COR-L47 (cell line): ENCODE results near the gene LRRC1.

Source experiments
- DNase-seq: peaks from one replicate; lab custom pipeline; 2025; lab: John Stamatoyannopoulos, UW

The LRRC1 gene

DNA sequence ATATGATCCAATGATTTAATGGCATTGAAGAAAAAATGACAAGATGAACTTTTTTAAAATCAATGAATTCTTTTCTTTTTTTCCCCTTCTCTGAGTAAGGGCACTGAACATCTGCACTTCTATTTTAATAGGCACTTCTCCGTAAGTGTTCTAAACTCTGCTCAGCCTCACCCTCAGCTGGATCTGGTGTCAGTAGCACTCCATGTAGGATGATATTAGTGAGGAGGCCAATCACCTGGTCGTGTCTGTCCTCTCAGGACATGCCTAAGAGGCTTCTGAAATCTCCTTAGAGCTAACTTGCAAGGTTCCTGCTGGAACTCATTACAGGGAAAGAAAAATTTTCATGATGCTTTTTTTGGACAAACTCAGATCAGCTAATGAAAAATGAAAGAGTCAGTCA lies 167.8 kb downstream of the LRRC1 start:
- DNase-seq = no peak

DNA sequence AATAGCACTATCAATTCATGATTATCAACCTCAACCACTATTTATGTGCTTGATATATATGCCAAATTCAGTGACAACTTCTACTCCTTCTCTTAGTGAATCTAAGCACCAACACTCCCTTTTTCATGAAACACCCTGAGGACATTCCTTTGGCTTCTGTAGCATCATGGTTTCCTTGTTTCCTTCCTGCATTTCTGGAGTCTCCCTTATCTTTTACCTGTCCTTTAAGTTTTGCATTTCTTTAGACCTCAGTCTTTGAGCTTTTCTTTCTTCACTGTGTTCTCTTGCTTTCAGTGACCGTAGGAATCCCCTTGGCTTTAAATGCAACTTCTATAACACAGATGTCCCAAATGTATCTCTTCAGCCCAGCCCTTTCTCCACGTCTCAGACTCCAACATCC lies 172.6 kb downstream of the LRRC1 start:
- no peak for DNase-seq
